Breast epithelium (tissue), 3 donors: ENCODE results near the gene NDUFC1.

Experiments used
- POLR2A ChIP-seq: fragments of 450-650 bp; IDR thresholded peaks from one replicate; pipeline ENCODE4 v1.6.1; 2016; ENCODE audit warnings: antibody characterized with exemption, mild to moderate bottlenecking, moderate library complexity
- POLR2AphosphoS5 ChIP-seq, 3 donors: sonication (generic); formaldehyde crosslinking; IDR thresholded peaks; one replicate each; pipeline ENCODE4 v1.6.1; 2017; ENCODE audit warnings: antibody characterized with exemption in 3 of 3
- TF ChIP-seq, protein P1 (sequence below), 3 donors: fragments of 450-650 bp; IDR thresholded peaks; one replicate each; pipeline ENCODE4 v1.5.1; 2016 to 2017; ENCODE audit warnings: antibody characterized with exemption in 3 of 3, mild to moderate bottlenecking in 3 of 3, moderate library complexity in 3 of 3

DNA sequence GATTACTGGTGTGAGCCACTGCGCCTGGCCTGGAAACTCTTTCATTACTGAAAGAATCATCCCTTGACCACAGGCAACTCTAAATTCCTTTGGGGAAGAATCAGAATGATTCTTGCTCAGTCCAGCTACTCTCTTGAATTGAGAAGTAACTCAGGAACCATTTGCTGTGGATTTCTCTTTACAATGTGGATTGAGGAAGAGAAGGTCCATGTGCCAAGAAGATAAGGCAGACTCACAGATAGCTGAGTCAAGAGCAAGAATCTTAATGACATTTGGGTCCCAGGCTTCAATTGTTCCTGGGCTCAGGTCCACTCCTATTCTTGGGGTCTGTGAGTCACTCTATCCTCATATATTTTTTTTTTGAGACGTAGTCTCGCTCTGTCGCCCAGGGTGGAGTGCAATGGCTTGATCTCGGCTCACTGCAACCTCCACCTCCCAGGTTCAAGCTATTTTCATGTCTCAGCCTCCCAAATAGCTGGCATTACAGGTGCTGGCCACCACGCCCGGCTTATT is 16.0 kb downstream of the NDUFC1 start:
- no peak for TF ChIP-seq POLR2AphosphoS5 (IDR thresholded peaks at IDR 0.05)
- no peak for TF ChIP-seq POLR2A
- TF ChIP-seq, protein P1, sequence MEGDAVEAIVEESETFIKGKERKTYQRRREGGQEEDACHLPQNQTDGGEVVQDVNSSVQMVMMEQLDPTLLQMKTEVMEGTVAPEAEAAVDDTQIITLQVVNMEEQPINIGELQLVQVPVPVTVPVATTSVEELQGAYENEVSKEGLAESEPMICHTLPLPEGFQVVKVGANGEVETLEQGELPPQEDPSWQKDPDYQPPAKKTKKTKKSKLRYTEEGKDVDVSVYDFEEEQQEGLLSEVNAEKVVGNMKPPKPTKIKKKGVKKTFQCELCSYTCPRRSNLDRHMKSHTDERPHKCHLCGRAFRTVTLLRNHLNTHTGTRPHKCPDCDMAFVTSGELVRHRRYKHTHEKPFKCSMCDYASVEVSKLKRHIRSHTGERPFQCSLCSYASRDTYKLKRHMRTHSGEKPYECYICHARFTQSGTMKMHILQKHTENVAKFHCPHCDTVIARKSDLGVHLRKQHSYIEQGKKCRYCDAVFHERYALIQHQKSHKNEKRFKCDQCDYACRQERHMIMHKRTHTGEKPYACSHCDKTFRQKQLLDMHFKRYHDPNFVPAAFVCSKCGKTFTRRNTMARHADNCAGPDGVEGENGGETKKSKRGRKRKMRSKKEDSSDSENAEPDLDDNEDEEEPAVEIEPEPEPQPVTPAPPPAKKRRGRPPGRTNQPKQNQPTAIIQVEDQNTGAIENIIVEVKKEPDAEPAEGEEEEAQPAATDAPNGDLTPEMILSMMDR (IDR thresholded peaks at IDR 0.05), result no peak
